GM19193 (cell line): ENCODE data around the gene MADCAM1.

ENCODE experiments used
- POLR2A ChIP-seq: IDR thresholded peaks from 4 replicates; pipeline ENCODE4 v1.6.1; 2011; ENCODE audit not compliant: insufficient read depth, insufficient read length; ENCODE audit errors: extremely low read depth

The MADCAM1 gene

DNA sequence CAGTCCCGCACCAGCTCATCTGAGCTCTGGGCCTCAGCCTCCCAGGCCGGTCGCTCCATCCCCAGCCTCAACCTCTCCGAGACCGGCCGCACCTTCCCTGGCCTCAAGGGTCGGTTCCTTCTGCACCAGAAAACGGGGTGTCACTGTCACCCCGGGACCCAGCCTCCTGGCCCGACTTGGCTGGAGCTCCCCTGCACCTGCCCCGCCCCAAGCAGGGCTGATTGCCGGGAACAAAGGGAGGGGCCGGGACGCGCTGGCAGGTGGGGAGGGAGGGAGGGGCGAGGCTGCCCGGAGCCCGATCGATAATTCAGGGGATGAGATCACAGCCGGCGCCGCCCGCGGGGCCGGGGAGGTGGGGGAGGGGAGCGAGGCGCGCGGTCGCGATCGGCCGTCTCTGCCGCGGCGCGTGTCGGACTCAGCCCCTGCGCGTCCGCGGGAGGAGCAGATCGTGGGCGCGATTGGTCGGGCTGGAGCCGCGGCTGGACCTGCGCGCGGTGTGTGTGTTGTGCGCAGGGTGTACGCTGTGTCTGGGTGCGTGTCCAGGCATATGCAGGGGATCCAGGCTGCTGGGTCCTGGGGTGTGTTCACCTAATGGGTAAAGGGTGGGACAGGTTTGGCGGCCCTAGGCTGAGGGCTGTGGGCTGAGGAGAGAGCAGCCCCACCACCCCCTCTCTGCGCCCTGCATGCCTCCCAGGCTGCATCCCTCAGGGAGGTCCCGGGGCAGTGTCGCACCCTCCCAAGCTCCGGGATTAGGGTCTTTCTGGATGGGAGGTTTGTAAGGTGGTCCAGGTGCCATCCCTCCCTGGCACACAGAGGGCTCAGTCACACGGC lies 34.4 kb upstream of the MADCAM1 start:
- no peak for TF ChIP-seq POLR2A

- no peak for TF ChIP-seq POLR2A
These were observed 32.6 kb upstream of the MADCAM1 start for GRCh38 chr19:463483-464207.

DNA sequence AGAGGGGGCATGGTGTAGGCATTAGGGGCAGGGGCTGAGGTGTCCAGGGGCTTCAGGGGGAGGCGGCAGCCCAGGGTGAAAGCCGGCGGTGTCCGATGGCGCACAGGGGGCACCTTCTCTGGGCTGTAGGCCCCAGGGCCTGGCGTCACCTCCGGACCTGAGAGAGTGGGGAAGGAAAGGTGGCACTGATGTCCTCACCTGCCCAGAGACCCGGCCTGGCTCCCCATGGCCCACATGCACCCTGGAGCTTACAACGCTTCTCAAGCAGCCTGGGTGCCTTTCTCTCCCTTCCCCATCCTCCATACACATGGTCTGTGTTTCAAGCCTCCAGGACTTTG lies 32.1 kb upstream of the MADCAM1 start:
- no peak for TF ChIP-seq POLR2A

- no peak for TF ChIP-seq POLR2A
These were observed 31.1 kb upstream of the MADCAM1 start for GRCh38 chr19:465056-465816.

DNA sequence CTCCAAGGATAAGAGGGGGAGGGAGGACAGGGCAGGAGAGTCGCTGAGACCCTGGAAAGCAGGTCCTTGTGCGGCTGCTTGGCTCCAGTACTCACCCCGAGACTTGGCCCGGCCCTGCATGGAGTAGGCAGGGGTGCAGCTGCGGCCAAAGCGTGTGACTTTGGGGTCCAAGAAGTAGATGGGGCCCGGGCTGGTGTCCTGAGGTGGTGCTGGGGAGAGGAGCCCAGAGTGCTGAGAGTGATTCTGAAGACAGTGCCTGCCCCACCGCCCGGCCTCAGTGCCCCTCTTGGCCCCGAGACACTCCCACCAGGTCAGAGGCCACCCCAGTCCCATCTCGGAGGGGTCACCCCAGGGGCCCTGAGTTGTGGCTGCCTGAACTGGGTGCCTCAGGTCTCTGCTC lies 28.7 kb upstream of the MADCAM1 start:
- TF ChIP-seq POLR2A = no peak

DNA sequence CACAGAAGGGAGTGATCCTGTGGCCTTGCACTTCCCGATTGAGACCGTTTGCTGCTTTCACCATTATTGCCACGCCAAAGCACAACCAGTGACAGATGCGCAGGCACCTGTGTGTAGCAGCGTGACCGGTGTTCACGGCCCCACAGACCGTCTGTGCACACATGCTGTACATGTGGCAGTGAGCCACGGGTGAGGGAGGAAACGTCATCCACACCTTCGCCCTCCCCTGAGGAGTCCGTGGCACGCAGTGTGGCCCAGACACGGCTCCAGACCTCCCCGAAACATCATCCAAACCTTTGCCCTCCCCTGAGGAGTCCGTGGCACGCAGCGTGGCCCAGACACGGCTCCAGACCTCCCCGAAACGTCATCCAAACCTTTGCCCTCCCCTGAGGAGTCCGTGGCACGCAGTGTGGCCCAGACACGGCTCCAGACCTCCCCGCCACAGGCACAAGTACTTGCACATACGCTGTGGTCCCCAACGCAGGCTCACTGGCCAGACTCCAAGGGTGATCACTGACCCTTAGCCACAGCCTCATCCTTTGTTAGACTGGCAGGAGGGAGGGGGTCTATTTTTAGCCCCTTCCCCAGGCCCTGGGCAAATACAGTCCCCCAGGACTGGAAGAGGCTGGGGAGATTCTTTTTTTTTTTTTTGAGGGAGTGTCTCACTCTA lies 27.6 kb upstream of the MADCAM1 start:
- TF ChIP-seq POLR2A = no peak

GRCh38 chr19:469833-470232 lies 26.5 kb upstream of the MADCAM1 start:
- no peak for TF ChIP-seq POLR2A

DNA sequence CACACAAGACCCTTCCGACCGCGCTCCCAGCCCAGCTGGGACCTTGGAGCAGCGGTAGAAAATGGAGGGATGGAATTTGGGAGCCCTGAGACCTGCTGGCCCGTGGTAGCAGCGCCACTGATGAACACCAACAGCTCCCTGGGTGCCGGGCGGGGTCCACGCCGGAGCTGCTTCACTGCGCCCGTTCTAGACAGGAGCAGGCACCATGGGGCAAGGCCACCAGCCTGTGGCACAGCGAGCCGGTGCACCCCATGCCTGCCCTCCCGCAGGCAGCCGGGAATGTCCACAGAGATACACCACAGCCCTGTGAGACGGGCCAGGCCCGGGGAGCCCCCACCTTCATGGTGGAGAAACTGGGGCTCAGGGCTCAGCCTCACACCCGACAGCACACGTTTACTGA lies 25.6 kb upstream of the MADCAM1 start:
- no peak for TF ChIP-seq POLR2A

GRCh38 chr19:472005-472858 lies 24.1 kb upstream of the MADCAM1 start:
- no peak for TF ChIP-seq POLR2A

DNA sequence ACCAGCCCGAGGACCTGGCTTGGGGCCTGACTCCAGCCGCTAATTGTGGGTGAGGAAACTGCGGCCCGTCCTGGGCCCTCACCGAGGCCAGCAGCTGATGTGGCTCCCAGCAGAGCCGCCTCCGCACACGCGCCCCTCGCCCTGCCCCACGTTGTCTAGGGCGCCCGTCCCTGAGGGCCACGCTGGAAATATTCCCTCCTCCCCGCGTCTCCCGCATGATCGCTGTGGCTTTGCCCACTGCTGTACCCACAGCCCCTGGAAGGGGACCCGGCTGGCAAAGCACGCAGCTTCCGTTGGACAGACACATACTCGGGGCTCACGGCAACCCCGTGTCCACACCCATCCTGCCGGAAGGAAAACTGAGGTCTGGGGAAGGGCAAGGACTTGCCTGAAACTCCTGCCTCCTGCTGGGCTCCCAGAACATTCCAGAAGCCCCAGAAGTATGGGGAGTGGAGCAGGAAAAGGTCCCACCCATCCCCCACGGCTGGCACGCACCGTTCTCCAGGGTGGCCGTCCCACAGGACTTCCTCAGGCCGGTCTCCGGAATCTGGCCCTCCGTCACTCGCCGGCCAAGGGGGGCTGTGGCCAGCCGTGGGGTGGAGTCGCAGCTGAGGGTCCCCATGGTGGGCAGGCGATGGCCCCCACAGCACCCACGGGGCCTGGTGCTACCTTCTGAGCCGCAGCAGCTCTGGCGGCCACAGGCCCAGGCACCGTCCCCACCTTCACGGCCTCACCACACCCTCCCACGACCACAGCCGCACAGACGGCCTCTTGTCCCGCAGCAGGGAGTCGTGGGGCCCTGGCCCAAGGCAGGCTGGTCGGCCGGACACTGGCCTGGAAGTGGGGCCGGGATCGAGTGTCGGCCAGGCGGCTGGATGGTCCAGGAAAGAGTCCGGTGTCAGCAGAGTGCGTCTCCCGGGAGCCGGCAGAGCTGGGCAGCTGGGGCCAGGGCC lies 21.9 kb upstream of the MADCAM1 start:
- TF ChIP-seq POLR2A = no peak

GRCh38 chr19:475360-475759 lies 20.9 kb upstream of the MADCAM1 start:
- TF ChIP-seq POLR2A = no peak

GRCh38 chr19:478236-478903 lies 17.9 kb upstream of the MADCAM1 start:
- no peak for TF ChIP-seq POLR2A
